PFSK-1 (cell line): ENCODE data around the gene C14orf119.

Experiments used
- FOXP2 ChIP-seq: optimal IDR thresholded peaks from 2 replicates; pipeline ENCODE3; 2011; ENCODE audit warnings: borderline replicate concordance, control low read depth, inconsistent platforms; ENCODE audit not compliant: insufficient read depth; ENCODE audit errors: extremely low read length, extremely low read depth
- POLR2AphosphoS5 ChIP-seq: IDR thresholded peaks from 2 replicates; pipeline ENCODE4 v1.6.1; 2012; ENCODE audit warnings: low read depth, mild to moderate bottlenecking, control low read depth, low read length, moderate library complexity
- REST ChIP-seq, 2 experiments: IDR thresholded peaks; 2 replicates each; pipeline versions ENCODE4 v1.6.1 to v1.8.0; 2011 to 2012; ENCODE audit warnings: low read depth in 2 of 2, low read length in 2 of 2, control low read depth in 1 of 2, inconsistent platforms in 1 of 2, mild to moderate bottlenecking in 1 of 2, moderate library complexity in 1 of 2; ENCODE audit not compliant: insufficient read depth in 1 of 2
- SIN3A ChIP-seq: IDR thresholded peaks from 2 replicates; pipeline ENCODE4 v1.6.1; 2012; ENCODE audit warnings: mild to moderate bottlenecking, low read length, moderate library complexity, borderline replicate concordance; ENCODE audit not compliant: insufficient read depth
- TAF1 ChIP-seq: IDR thresholded peaks from 2 replicates; pipeline ENCODE4 v1.6.1; 2012; ENCODE audit warnings: low read length, control low read depth, borderline replicate concordance; ENCODE audit not compliant: insufficient read depth

Gene C14orf119

DNA sequence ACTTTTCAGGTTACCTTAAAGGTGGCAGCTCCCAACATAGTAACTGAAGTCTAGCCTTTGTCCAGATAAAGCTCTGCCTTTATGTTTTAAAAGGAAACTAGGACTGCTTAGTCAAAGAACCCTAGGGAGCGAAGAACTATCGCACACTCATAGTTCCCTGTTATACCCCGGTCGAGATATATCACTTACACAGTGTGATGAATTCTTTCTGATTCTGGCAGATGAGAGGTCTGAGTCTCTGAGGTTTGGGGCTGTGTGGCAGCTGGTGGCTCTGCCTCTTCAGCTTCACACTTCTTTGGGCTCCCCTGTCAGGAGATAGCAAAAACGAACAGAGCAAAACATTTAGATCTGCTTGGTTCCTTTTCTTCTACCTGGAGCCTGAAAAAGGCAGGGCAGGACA lies 17.3 kb upstream of the C14orf119 start:
- TF ChIP-seq SIN3A (no peak), POLR2AphosphoS5 (no peak), FOXP2 (no peak), REST (IDR thresholded peaks at IDR 0.05; ENCODE audit: insufficient read depth in 1 of 2, low read depth in 2 of 2, low read length in 2 of 2) (no peak), TAF1 (no peak)

DNA sequence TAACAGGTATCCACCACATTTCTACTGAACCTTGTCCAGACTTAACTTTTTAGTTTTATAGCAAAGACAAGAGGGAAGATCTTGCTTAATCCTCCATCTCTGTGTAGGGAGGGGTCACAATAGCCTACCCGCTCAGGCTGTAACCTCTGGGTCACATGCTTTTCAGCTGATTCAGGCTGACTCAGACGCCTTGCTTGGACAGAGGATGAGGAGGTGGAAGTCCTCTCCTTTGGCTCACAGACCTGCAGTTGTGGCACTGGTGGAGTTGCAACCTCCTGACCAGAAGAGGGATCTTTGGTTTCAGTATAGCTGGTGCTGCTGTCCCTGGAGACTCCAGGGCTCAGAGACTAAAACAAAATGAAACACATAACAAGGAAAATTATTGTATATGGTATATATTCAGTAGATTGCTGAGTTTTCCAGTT lies 16.6 kb upstream of the C14orf119 start:
- TF ChIP-seq REST (IDR thresholded peaks at IDR 0.05; ENCODE audit: insufficient read depth in 1 of 2, low read depth in 2 of 2, low read length in 2 of 2): no peak
- TF ChIP-seq POLR2AphosphoS5: no peak
- no peak for TF ChIP-seq FOXP2
- TF ChIP-seq SIN3A: no peak

GRCh38 chr14:23079716-23080115 lies 15.6 kb upstream of the C14orf119 start:
- TF ChIP-seq REST (IDR thresholded peaks at IDR 0.05; ENCODE audit: insufficient read depth in 1 of 2, low read depth in 2 of 2, low read length in 2 of 2): no peak
- no peak for TF ChIP-seq POLR2AphosphoS5
- no peak for TF ChIP-seq FOXP2
- no peak for TF ChIP-seq SIN3A
- TF ChIP-seq TAF1: no peak

DNA sequence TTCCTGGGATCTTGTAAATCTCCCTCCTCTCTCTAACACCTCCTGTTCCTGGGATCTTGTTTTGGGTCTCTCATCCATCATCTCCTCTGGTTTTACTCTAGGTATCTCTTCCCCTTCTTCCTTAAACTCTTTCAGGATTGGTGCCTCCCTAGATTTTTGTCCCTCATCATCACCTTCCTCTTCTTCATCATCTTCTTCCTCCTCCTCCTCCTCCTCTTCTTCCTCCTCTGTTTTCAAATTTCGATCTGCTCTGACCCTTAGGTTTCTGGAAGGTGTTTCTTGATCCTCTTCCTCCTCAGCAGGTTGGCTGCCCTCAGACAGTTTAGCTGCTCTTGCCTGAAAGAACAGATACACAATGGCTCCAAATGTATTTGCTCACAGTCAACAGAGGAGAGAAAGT lies 14.8 kb upstream of the C14orf119 start:
- TF ChIP-seq REST (IDR thresholded peaks at IDR 0.05; ENCODE audit: insufficient read depth in 1 of 2, low read depth in 2 of 2, low read length in 2 of 2): no peak
- TF ChIP-seq FOXP2: no peak
- no peak for TF ChIP-seq POLR2AphosphoS5
- no peak for TF ChIP-seq TAF1
- no peak for TF ChIP-seq SIN3A

DNA sequence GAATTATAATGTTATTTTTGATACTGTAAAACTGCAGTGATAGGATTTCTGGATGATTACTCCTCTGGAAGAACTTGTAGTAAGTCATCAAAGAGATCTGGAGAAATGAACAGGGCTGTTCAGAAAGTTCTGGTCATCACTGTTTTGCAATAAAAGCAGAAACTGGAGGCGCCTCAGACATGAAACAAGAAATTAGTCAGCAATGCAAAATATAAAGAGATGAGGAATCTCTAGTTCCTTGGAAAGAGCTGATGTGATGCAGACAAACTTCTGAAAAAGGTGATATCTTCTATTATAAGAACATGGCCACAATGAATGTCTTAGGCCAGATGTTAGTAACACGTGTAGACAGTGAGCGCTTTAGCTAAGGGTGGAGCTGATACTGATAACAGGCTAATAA lies 9.8 kb upstream of the C14orf119 start:
- TF ChIP-seq SIN3A (no peak), REST (IDR thresholded peaks at IDR 0.05; ENCODE audit: insufficient read depth in 1 of 2, low read depth in 2 of 2, low read length in 2 of 2) (no peak), TAF1 (no peak), POLR2AphosphoS5 (no peak), FOXP2 (no peak)
